HG03025 (cell line): ENCODE measurements around the gene SPINK6.

Source experiments
- ATAC-seq: cut with Tn5 transposase; IDR thresholded peaks from one replicate; pipeline ENCODE4 v1.9.1; 2021; ENCODE audit warnings: mild to moderate bottlenecking, moderate library complexity; ENCODE audit not compliant: unreplicated experiment, low FRiP score

Gene SPINK6

GRCh38 chr5:148214665-148215185, 11.9 kb downstream of the SPINK6 start:
- ATAC-seq = no peak

- ATAC-seq = no peak
Observed at GRCh38 chr5:148221508-148221907, 18.7 kb downstream of the SPINK6 start.

- ATAC-seq = no peak
Observed at GRCh38 chr5:148224117-148224742, 21.4 kb downstream of the SPINK6 start.

GRCh38 chr5:148228392-148228984, 25.6 kb downstream of the SPINK6 start:
- no peak for ATAC-seq

GRCh38 chr5:148229840-148230239, 27.0 kb downstream of the SPINK6 start:
- no peak for ATAC-seq

GRCh38 chr5:148230240-148230639, 27.4 kb downstream of the SPINK6 start:
- ATAC-seq = no peak

- no peak for ATAC-seq
Observed at GRCh38 chr5:148237785-148238417, 35.1 kb downstream of the SPINK6 start.

- ATAC-seq = no peak
Observed at GRCh38 chr5:148238418-148238794, 35.6 kb downstream of the SPINK6 start, which contains the start of gene MARCOL. Gene MARCOL (plus strand): TSS chr5:148238525. CDS start chr5:148238598, 73 bp downstream.

GRCh38 chr5:148248894-148249293, 46.1 kb downstream of the SPINK6 start:
- no peak for ATAC-seq

- ATAC-seq = no peak
Observed at GRCh38 chr5:148255456-148255855, 52.6 kb downstream of the SPINK6 start.

- no peak for ATAC-seq
Observed at GRCh38 chr5:148259288-148259687, 56.4 kb downstream of the SPINK6 start.

- no peak for ATAC-seq
Observed at GRCh38 chr5:148261221-148261620, 58.4 kb downstream of the SPINK6 start.
